Endothelial cell of umbilical vein (primary cell): Measurements from ENCODE around the gene TEX35.

Experiments used
- EZH2 ChIP-seq: IDR thresholded peaks from 2 replicates; pipeline ENCODE4 v1.6.1; 2012; ENCODE audit warnings: borderline replicate concordance, low read depth, mild to moderate bottlenecking, moderate library complexity, low read length, inconsistent platforms; ENCODE audit not compliant: severe bottlenecking
- GATA2 ChIP-seq: IDR thresholded peaks from 2 replicates; pipeline ENCODE4 v1.7.0; 2011; ENCODE audit warnings: low read depth, mild to moderate bottlenecking, moderate library complexity, mixed read lengths, low read length; ENCODE audit not compliant: insufficient read length, insufficient read depth
- JUN ChIP-seq: IDR thresholded peaks from 2 replicates; pipeline ENCODE4 v1.6.1; 2011; ENCODE audit warnings: borderline replicate concordance, low read depth; ENCODE audit not compliant: insufficient read length, insufficient read depth
- POLR2A ChIP-seq: IDR thresholded peaks from 2 replicates; pipeline ENCODE4 v1.6.1; 2012; ENCODE audit warnings: low read depth, mild to moderate bottlenecking, control low read depth, low read length
- POLR2AphosphoS5 ChIP-seq: IDR thresholded peaks from 2 replicates; pipeline ENCODE4 v1.6.1; 2012; ENCODE audit warnings: low read depth, mild to moderate bottlenecking, control low read depth, low read length, moderate library complexity; ENCODE audit not compliant: insufficient read depth
- TF ChIP-seq, protein P1 (sequence below), 2 donors: IDR thresholded peaks; 1 replicate in 1 of 2; 2 replicates in 1 of 2; pipeline ENCODE4 v1.5.1; 2011; ENCODE audit warnings: low read length in 2 of 2, mild to moderate bottlenecking in 2 of 2, moderate library complexity in 2 of 2, control low read depth in 1 of 2, inconsistent platforms in 1 of 2, low read depth in 1 of 2; ENCODE audit not compliant: insufficient read depth in 1 of 2; ENCODE audit errors: extremely low read depth in 1 of 2

DNA sequence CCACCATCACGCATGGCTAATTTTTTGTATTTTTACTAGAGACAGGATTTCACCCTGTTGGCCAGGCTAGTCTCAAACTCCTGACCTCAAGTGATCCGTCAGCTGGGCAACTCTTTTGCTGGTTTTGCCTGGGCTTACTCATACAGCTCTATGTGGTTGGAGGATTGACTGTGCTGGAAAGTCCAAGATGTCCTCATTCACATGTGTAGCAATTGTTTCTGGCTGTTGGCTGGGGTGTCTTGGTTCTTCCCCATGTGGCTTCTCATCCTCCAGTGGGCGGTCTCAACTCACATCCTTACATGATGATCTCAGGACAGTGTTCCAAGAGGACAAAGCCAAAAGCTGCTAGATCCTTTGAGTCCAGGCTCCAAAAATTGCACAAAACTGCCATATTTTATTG lies 53.3 kb downstream of the TEX35 start:
- TF ChIP-seq, protein P1, sequence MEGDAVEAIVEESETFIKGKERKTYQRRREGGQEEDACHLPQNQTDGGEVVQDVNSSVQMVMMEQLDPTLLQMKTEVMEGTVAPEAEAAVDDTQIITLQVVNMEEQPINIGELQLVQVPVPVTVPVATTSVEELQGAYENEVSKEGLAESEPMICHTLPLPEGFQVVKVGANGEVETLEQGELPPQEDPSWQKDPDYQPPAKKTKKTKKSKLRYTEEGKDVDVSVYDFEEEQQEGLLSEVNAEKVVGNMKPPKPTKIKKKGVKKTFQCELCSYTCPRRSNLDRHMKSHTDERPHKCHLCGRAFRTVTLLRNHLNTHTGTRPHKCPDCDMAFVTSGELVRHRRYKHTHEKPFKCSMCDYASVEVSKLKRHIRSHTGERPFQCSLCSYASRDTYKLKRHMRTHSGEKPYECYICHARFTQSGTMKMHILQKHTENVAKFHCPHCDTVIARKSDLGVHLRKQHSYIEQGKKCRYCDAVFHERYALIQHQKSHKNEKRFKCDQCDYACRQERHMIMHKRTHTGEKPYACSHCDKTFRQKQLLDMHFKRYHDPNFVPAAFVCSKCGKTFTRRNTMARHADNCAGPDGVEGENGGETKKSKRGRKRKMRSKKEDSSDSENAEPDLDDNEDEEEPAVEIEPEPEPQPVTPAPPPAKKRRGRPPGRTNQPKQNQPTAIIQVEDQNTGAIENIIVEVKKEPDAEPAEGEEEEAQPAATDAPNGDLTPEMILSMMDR (IDR thresholded peaks at IDR 0.05; ENCODE audit: extremely low read depth in 1 of 2, insufficient read depth in 1 of 2, low read depth in 1 of 2, low read length in 2 of 2), result no peak
- TF ChIP-seq POLR2A, result no peak
- no peak for TF ChIP-seq EZH2
- TF ChIP-seq GATA2, result no peak
- TF ChIP-seq POLR2AphosphoS5, result no peak
- TF ChIP-seq JUN, result no peak
